GM23248 (cell line): ENCODE measurements around the gene RHBDF2. TPM values are rescaled to one million over a fixed set of nuclear protein-coding genes. Genes with fewer than 3 reads are reported as not detected.

Experiments
- DNase-seq: peaks from one replicate; pipeline ENCODE4 v3.0.0-alpha.2; 2015
- H2AFZ ChIP-seq: fragments of 200-600 bp; sonication (generic); 2 replicates; pipeline ENCODE4 v1.6.1; 2016; ENCODE audit warnings: antibody characterized with exemption
- H3F3A ChIP-seq: fragments of 200-600 bp; sonication (generic); 2 replicates; pipeline ENCODE4 v1.6.1; 2016; ENCODE audit warnings: mild to moderate bottlenecking, antibody characterized with exemption, mixed run types; ENCODE audit not compliant: insufficient read depth
- H3K27ac ChIP-seq: fragments of 200-600 bp; sonication (generic); 2 replicates; pipeline ENCODE4 v1.5.1; 2016; ENCODE audit warnings: mild to moderate bottlenecking
- H3K27me3 ChIP-seq: fragments of 200-600 bp; sonication (generic); replicated peaks from 2 replicates; pipeline ENCODE4 v1.6.1; 2016; ENCODE audit warnings: mild to moderate bottlenecking; ENCODE audit not compliant: insufficient read depth
- H3K36me3 ChIP-seq: fragments of 200-600 bp; sonication (generic); 2 replicates; pipeline ENCODE4 v1.6.1; 2016; ENCODE audit warnings: low read depth, mild to moderate bottlenecking
- H3K4me1 ChIP-seq: fragments of 200-600 bp; sonication (generic); 2 replicates; pipeline ENCODE4 v1.6.1; 2016; ENCODE audit warnings: mild to moderate bottlenecking; ENCODE audit not compliant: insufficient read depth
- H3K4me2 ChIP-seq: fragments of 200-600 bp; sonication (generic); one replicate; pipeline ENCODE4 v1.6.1; 2016; ENCODE audit warnings: mild to moderate bottlenecking; ENCODE audit not compliant: unreplicated experiment
- H3K4me3 ChIP-seq: fragments of 200-600 bp; sonication (generic); 2 replicates; pipeline ENCODE4 v1.5.1; 2016; ENCODE audit warnings: mild to moderate bottlenecking
- H3K79me2 ChIP-seq: fragments of 200-600 bp; sonication (generic); 2 replicates; pipeline ENCODE4 v1.6.1; 2016; ENCODE audit warnings: mild to moderate bottlenecking; ENCODE audit not compliant: insufficient read depth
- H3K9ac ChIP-seq: fragments of 200-600 bp; sonication (generic); 2 replicates; pipeline ENCODE4 v1.6.1; 2016; ENCODE audit warnings: mild to moderate bottlenecking
- H3K9me2 ChIP-seq: fragments of 200-600 bp; sonication (generic); 2 replicates; pipeline ENCODE4 v1.6.1; 2016; ENCODE audit warnings: mixed run types, mild to moderate bottlenecking, moderate library complexity; ENCODE audit not compliant: insufficient read depth
- H3K9me3 ChIP-seq: fragments of 200-600 bp; sonication (generic); one replicate; pipeline ENCODE4 v1.6.1; 2017; ENCODE audit warnings: low read depth
- H4K20me1 ChIP-seq: fragments of 200-600 bp; sonication (generic); 2 replicates; pipeline ENCODE4 v1.6.0; 2016; ENCODE audit not compliant: insufficient read depth
- EZH2 ChIP-seq: fragments of 200-600 bp; sonication (generic); IDR thresholded peaks from 2 replicates; pipeline ENCODE4 v1.6.1; 2018; ENCODE audit warnings: antibody characterized with exemption, mild to moderate bottlenecking; ENCODE audit not compliant: insufficient read depth, poor library complexity, severe bottlenecking
- EZH2phosphoT487 ChIP-seq: fragments of 200-600 bp; sonication (generic); IDR thresholded peaks from 2 replicates; pipeline ENCODE4 v1.6.1; 2018; ENCODE audit warnings: antibody characterized with exemption, moderate library complexity, mild to moderate bottlenecking, low read depth; ENCODE audit not compliant: insufficient read depth
- WGBS, 2 experiments: methylation state at CpG; one replicate each; pipeline ENCODE4 v1.1.6; 2015 to 2017; ENCODE audit warnings: low lambda C conversion rate in 2 of 2, low coverage in 1 of 2; ENCODE audit errors: missing lambda C conversion rate in 2 of 2; 5-methylcytosine and 5-hydroxymethylcytosine counted together
- in situ Hi-C: fragments of 300-500 bp; cut with MboI; formaldehyde crosslinking; loops from 2 replicates; pipeline ENCODE4 v1.15.0; 2020
- polyA plus RNA-seq: library from polyadenylated mRNA; unstranded; fragments of >200 nt; fragmentation: Nextera tagmentation; extraction: Ambion mirVana; gene quantifications from 2 replicates; pipeline ENCODE4 v1.2.1, GENCODE V29; 2016
- total RNA-seq: library from RNA; depleted of rRNA; stranded (reverse); fragments of >200 nt; shearing (Covaris generic); gene quantifications from 2 replicates; pipeline ENCODE4 v1.2.3, GENCODE V29; 2014

The RHBDF2 gene
- total and polyA plus RNA-seq, 2 experiments from 2014 or later: 8.9 to 12.7 TPM

DNA sequence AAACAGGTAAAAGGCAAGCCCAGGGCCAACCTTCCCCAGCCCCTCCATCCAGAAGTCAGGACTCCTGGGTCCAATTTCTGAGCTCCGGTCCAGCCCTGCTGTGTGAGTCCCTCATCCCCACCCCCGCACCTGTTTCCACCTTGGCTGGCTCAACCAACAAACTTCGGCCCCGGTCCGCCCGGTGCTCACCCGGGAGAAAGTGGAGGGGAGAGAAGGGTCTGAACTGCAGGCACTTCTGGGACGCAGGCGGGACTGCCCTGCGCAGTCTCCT is 541 bp downstream of the RHBDF2 start:
- H3K27ac ChIP-seq: no peak overlapping the region

DNA sequence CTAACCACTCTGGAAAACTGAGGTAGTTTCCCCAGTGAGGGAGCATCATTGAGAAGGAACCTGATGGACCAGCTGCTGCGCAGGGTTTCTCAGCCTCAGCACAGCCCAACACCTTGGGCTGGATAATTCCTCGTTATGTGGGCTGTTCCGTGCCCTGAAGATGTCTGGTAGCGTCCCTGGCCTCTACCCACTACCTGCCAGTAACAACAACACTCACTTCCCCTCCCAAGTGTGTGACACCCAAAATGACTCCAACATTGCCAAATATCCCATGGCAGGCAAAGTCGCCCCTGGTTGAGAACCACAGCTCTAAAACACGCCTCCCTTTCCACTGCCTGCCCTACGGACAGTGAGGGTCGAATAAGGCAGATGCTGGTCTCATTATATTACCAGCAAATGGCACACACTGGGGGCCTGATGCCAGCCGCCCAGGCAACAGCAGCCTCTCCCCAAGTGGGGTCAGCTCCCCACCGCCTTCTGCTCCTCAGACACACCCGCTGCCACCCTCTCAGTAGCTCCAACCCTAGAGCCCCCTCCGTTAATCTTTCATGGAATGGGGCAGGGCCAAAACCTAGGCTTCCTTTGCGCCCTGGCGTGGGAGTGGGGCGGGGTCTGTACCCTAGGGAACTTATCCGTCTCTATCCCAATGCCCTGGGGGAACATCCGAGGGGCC is 1.0 kb downstream of the RHBDF2 start:
- 79 to 81% methylated on average over 17 of the region's 17 CpGs for WGBS, 2 experiments
- no peaks in the 10 kb centered on the region for H3K9me2 ChIP-seq
- peak overlapping the region; percentile 63 for H3K4me2 ChIP-seq
- H3F3A ChIP-seq: peaks cover 6% of the 10 kb centered on the region; the same call in 1 of the 2 replicates
- peaks cover 5% of the 10 kb centered on the region for H3K79me2 ChIP-seq
- peak overlapping the region; percentile 74 for H3K4me3 ChIP-seq
- no peak overlapping the region for H2AFZ ChIP-seq
- H3K4me1 ChIP-seq: peaks cover 9% of the 10 kb centered on the region
- DNase-seq: no peak
- peak overlapping the region; percentile 68 for H3K9ac ChIP-seq
- no peaks in the 10 kb centered on the region for H3K27me3 ChIP-seq
- H3K36me3 ChIP-seq: no peaks in the 10 kb centered on the region
- no peak overlapping the region for H3K27ac ChIP-seq
- in situ Hi-C loops: no loop called here
- H3K9me3 ChIP-seq: no peaks in the 10 kb centered on the region
- no peaks in the 10 kb centered on the region for H4K20me1 ChIP-seq
- TF ChIP-seq EZH2phosphoT487 (no peak), EZH2 (no peak)

More for the DNA sequence above, 541 bp downstream of the RHBDF2 start:
- Histone ChIP-seq H3K36me3 (no peaks in the 10 kb centered on the region), H3K4me2 (peak overlapping the region; percentile 63), H3K9me2 (no peaks in the 10 kb centered on the region), H3F3A (peaks cover 6% of the 10 kb centered on the region; the same call in 1 of the 2 replicates), H3K4me3 (peak overlapping the region; percentile 74), H3K9me3 (no peaks in the 10 kb centered on the region), H3K27me3 (no peaks in the 10 kb centered on the region), H3K9ac (peak overlapping the region; percentile 68), H3K4me1 (peaks cover 9% of the 10 kb centered on the region), H4K20me1 (no peaks in the 10 kb centered on the region), H3K79me2 (peaks cover 5% of the 10 kb centered on the region), H2AFZ (peak overlapping the region; percentile 83)
- WGBS, 2 experiments: 31 to 41% methylated on average over 10 of the region's 10 CpGs
- TF ChIP-seq EZH2 (no peak), EZH2phosphoT487 (no peak)
- no peak for DNase-seq
- in situ Hi-C loops: no loop called here

GRCh38 chr17:76499267-76499667 is 2.0 kb downstream of the RHBDF2 start:
- no peak for DNase-seq

DNA sequence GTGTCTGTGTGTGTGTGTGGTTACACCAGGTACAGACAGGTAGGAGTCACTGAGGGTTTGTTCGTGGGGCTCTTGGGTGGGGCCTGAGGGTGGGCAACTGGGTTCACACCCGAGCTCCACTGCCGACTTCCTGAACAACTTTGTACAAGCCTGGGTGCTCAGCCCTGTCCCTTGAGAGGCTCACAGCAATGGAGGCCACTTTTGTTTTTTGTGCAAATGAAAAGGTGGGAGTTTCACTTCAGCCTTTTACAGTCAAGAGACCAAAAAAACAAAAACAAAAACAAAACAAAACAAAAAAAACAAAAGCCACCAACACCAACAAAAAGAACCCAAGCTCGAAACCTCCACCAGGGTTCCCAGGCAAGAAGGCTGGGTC is 2.4 kb downstream of the RHBDF2 start:
- no peak overlapping the region for H2AFZ ChIP-seq
- H3K36me3 ChIP-seq: no peaks in the 10 kb centered on the region
- no peaks in the 10 kb centered on the region for H3K9me2 ChIP-seq
- H3K4me1 ChIP-seq: peaks cover 9% of the 10 kb centered on the region
- WGBS, 2 experiments: 73 to 81% methylated on average over 3 to 4 of the region's 4 CpGs
- H3K4me2 ChIP-seq: no peak overlapping the region
- no peaks in the 10 kb centered on the region for H3K27me3 ChIP-seq
- no peak for TF ChIP-seq EZH2
- no peak for TF ChIP-seq EZH2phosphoT487
- no peak overlapping the region for H3K4me3 ChIP-seq
- H3K9ac ChIP-seq: no peak overlapping the region
- H3K79me2 ChIP-seq: peaks cover 5% of the 10 kb centered on the region
- in situ Hi-C loops: loop anchor here (25.0 kb wide), 1 partner anchor 88 kb away; the partner anchor contains the start of gene ST6GALNAC2
- no peaks in the 10 kb centered on the region for H3K9me3 ChIP-seq
- peaks cover 6% of the 10 kb centered on the region; the same call in 1 of the 2 replicates for H3F3A ChIP-seq
- peak overlapping the region; percentile 57; the same call in 1 of the 2 replicates for H3K27ac ChIP-seq
- H4K20me1 ChIP-seq: no peaks in the 10 kb centered on the region
- DNase-seq: no peak

More at GRCh38 chr17:76499267-76499667, 2.0 kb downstream of the RHBDF2 start:
- Histone ChIP-seq H4K20me1 (no peaks in the 10 kb centered on the region), H3K4me2 (no peak overlapping the region), H3K4me3 (no peak overlapping the region), H3K36me3 (no peaks in the 10 kb centered on the region), H3K27me3 (no peaks in the 10 kb centered on the region), H3K9ac (no peak overlapping the region), H3K9me2 (no peaks in the 10 kb centered on the region), H3K9me3 (no peaks in the 10 kb centered on the region), H3K4me1 (peaks cover 9% of the 10 kb centered on the region), H3K79me2 (peaks cover 5% of the 10 kb centered on the region), H3F3A (peaks cover 6% of the 10 kb centered on the region; the same call in 1 of the 2 replicates), H3K27ac (no peak overlapping the region), H2AFZ (no peak overlapping the region)
- in situ Hi-C loops: loop anchor here (25.0 kb wide), 1 partner anchor 88 kb away; the partner anchor contains the start of gene ST6GALNAC2
- TF ChIP-seq EZH2phosphoT487 (no peak), EZH2 (no peak)
- WGBS, 2 experiments: 85 to 94% methylated on average over 5 of the region's 5 CpGs
